GM13976 (cell line): Measurements from ENCODE around the gene C2orf68.

Experiments
- DNase-seq: peaks from one replicate; pipeline ENCODE4 v3.0.0; 2012; ENCODE audit warnings: low spot score
- in situ Hi-C: fragments of 300-500 bp; cut with MboI; formaldehyde crosslinking; loops from one replicate; pipeline ENCODE4 v1.12.0; 2022; ENCODE audit warnings: low sequenced_read_pairs, mixed read lengths, inconsistent platforms; ENCODE audit not compliant: unreplicated experiment
- TF ChIP-seq, protein P1 (sequence below): IDR thresholded peaks from 2 replicates; pipeline ENCODE4 v1.5.1; 2012; ENCODE audit warnings: borderline replicate concordance, mild to moderate bottlenecking; ENCODE audit not compliant: insufficient read depth; ENCODE audit errors: extremely low read depth, missing control alignments, control extremely low read depth

The C2orf68 gene

DNA sequence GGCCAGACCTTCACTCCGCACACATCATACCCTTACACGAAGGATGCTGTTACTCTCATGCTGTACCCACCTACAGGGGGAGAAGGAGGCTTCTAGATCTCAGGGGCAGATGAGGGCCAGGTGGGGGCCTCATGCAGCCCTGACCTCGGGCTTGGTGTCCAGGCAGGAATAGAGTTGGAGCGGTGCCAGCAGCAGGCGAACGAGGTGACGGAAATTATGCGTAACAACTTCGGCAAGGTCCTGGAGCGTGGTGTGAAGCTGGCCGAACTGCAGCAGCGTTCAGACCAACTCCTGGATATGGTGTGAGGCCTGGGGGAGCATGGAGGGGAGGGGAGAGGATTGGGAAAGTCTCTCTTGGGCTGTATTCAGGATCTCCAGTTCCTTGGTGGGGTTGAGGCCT lies 20.3 kb downstream of the C2orf68 start:
- DNase-seq = no peak
- TF ChIP-seq, protein P1, sequence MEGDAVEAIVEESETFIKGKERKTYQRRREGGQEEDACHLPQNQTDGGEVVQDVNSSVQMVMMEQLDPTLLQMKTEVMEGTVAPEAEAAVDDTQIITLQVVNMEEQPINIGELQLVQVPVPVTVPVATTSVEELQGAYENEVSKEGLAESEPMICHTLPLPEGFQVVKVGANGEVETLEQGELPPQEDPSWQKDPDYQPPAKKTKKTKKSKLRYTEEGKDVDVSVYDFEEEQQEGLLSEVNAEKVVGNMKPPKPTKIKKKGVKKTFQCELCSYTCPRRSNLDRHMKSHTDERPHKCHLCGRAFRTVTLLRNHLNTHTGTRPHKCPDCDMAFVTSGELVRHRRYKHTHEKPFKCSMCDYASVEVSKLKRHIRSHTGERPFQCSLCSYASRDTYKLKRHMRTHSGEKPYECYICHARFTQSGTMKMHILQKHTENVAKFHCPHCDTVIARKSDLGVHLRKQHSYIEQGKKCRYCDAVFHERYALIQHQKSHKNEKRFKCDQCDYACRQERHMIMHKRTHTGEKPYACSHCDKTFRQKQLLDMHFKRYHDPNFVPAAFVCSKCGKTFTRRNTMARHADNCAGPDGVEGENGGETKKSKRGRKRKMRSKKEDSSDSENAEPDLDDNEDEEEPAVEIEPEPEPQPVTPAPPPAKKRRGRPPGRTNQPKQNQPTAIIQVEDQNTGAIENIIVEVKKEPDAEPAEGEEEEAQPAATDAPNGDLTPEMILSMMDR = no peak
- in situ Hi-C loops = no loop called here

GRCh38 chr2:85590950-85591349 lies 20.9 kb downstream of the C2orf68 start:
- TF ChIP-seq, protein P1 = no peak
- in situ Hi-C loops = no loop called here
- no peak for DNase-seq

DNA sequence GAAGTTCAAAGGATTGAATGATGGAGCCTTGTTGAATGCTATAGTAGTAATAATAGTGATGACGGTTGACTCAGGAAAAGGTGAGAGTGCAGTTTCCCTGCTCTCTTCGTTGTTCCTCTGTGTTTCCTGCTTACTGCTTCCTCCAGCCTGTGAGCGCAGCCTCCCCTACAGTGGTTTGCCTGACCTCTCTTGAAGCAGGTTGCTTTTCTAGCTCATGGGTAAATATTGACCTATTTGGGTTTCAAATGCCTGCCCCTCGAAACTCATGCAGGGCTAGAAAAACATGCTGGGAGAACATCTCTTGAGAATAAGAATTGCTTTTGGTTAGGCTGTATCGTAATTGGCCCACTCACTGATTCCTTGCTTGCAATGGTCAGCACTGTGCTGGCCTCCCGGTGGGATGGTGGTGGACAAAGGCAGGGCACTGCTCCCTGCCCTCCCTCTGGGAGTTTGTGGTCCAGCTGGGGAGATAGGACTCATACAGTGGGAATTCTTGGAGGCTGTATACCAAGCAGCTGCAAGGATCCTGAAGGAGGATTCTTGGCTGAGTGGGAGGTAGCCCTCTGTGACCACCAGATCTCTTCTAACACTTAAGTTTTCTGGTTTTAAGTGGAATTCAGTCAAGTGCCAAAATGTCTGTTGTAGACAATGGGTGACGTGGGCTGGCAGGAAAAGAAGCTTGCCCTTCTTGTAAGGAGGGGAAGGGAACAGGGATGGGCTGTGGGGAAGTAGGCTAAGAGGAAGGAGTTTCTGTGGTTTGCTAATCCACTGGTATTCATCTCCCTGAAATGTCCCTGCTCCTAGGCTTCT lies 21.7 kb downstream of the C2orf68 start:
- TF ChIP-seq, protein P1 = no peak
- DNase-seq = no peak
- in situ Hi-C loops = no loop called here

DNA sequence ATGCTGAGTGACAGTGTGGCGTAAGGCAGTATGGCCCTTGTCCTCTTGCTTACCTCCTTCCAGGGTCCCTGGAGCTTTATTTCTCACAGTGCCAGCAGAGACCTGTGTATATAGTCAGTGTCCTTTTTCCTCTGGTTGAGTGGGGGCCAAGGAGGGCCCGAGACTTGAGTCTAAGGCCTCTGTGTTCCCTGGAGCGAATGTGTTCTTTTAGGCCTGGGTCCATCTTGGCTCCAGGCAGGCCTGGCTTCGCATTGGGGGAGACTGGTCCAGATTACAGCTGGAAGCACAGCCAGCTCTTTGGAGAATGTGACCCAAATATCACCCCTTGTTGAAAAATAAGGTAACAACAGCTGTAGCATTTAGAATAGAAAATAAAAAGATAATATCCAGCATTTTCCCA lies 22.7 kb downstream of the C2orf68 start:
- no peak for DNase-seq
- in situ Hi-C loops = no loop called here
- TF ChIP-seq, protein P1 = no peak

DNA sequence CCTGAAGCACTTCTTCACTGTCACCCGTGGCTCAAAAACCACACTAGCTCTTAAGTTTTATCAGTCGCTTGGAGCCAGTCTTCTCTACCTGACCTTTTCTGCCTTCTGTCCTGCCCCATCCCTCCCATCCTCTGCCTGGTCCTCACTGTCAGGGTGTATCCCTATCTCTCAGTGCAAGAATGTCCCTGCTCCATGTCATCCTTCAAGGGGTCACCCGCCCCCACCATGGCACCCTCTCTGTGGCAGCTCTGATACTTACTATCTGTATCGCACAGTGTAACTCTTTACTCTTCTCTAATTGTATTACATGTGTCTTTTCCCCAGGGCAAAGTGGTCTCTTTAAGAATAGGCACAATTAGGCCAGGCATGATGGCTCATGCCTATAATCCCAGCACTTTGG lies 23.2 kb downstream of the C2orf68 start:
- TF ChIP-seq, protein P1 = no peak
- in situ Hi-C loops = no loop called here
- no peak for DNase-seq

GRCh38 chr2:85588236-85588635 lies 23.6 kb downstream of the C2orf68 start:
- TF ChIP-seq, protein P1 = no peak
- in situ Hi-C loops = no loop called here
- no peak for DNase-seq
